SK-N-MC (cell line): Measurements from ENCODE around the gene MTX1.

Source experiments
- EZH2 ChIP-seq: fragments of 200-600 bp; sonication (generic); IDR thresholded peaks from one replicate; pipeline ENCODE4 v1.6.1; 2017; ENCODE audit warnings: antibody characterized with exemption
- FOXP2 ChIP-seq: optimal IDR thresholded peaks from 2 replicates; pipeline ENCODE3; 2011; ENCODE audit warnings: mild to moderate bottlenecking, moderate library complexity; ENCODE audit not compliant: insufficient read depth; ENCODE audit errors: extremely low read length, control extremely low read depth
- POLR2AphosphoS5 ChIP-seq: IDR thresholded peaks from 2 replicates; pipeline ENCODE4 v1.6.1; 2012; ENCODE audit warnings: mild to moderate bottlenecking, low read depth, low read length, borderline replicate concordance

DNA sequence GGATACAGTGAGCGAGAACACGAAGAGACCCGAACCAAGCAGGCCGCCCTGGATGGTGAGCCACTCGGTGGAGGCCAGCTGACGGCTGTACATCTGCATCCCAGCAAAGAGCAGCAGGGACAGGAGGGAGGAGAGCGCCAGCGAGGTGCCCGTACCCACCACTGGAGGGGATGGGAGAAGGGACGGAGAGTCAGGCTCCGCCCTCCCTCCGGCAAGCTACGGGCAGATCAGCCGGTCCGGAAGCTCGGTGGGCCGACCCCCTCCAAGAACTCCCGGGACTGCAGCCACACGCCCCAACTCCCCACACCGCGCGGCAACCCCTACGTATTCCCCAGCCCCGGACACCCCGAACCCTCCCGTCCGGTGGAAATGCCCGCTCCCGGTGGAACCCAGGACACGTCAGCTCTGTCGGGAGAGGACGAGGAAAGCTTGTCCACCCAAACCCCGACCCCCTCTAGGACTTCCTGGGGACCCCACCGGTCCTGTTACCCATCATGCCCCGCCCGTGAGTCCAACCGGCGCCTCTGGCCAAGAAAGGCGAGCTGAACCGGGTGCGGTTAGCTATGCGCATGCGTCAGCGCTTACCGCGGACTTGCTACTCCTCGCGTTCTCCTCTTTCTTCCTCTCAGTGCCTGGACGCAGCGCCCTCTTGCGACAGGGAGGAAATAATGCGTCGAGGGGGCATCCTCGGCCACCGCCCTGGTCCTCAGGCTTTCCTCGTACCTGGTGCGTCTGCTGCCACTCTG lies 35.6 kb upstream of the MTX1 start, which contains the start of gene KRTCAP2:
- TF ChIP-seq POLR2AphosphoS5, result peak; percentile 94
- no peak for TF ChIP-seq EZH2
- TF ChIP-seq FOXP2, result no peak
